Mucosa of stomach (tissue), 1 donor: Measurements from ENCODE around the gene PTX3.

ENCODE experiments used
- H3K27me3 ChIP-seq: one replicate; pipeline ENCODE4 v1.7.0; 2013; ENCODE audit warnings: mild to moderate bottlenecking, low read length; ENCODE audit not compliant: control insufficient read depth, insufficient read depth
- H3K36me3 ChIP-seq: one replicate; pipeline ENCODE4 v1.7.0; 2013; ENCODE audit warnings: low read length; ENCODE audit not compliant: control insufficient read depth, insufficient read depth
- H3K4me1 ChIP-seq: one replicate; pipeline ENCODE4 v1.7.0; 2013; ENCODE audit warnings: mild to moderate bottlenecking, low read length; ENCODE audit not compliant: control insufficient read depth, insufficient read depth
- H3K4me3 ChIP-seq: one replicate; pipeline ENCODE4 v1.7.0; 2013; ENCODE audit warnings: low read length
- H3K9ac ChIP-seq: one replicate; pipeline ENCODE4 v1.7.0; 2013; ENCODE audit warnings: mild to moderate bottlenecking, low read length, moderate library complexity
- H3K9me3 ChIP-seq: one replicate; pipeline ENCODE4 v1.7.0; 2013; ENCODE audit warnings: mild to moderate bottlenecking, low read length, moderate library complexity; ENCODE audit not compliant: control insufficient read depth
- donor health status: Pancreatic carcinoma.

Gene PTX3

GRCh38 chr3:157429708-157430107 lies 6.9 kb upstream of the PTX3 start:
- H3K9me3 ChIP-seq = no peaks in the 10 kb centered on the region
- no peaks in the 10 kb centered on the region for H3K4me1 ChIP-seq
- H3K36me3 ChIP-seq = no peaks in the 10 kb centered on the region
- no peak overlapping the region for H3K4me3 ChIP-seq
- H3K9ac ChIP-seq = no peak overlapping the region
- no peaks in the 10 kb centered on the region for H3K27me3 ChIP-seq

- H3K36me3 ChIP-seq = no peaks in the 10 kb centered on the region
- peaks cover 12% of the 10 kb centered on the region for H3K4me1 ChIP-seq
- H3K27me3 ChIP-seq = peaks cover 19% of the 10 kb centered on the region
- peak overlapping the region; percentile 12 for H3K9ac ChIP-seq
- H3K4me3 ChIP-seq = no peak overlapping the region
- H3K9me3 ChIP-seq = no peaks in the 10 kb centered on the region
These were observed 1.6 kb downstream of the PTX3 start for GRCh38 chr3:157438194-157438730.

- H3K9ac ChIP-seq = no peak overlapping the region
- H3K27me3 ChIP-seq = peaks cover 19% of the 10 kb centered on the region
- H3K9me3 ChIP-seq = no peaks in the 10 kb centered on the region
- H3K4me3 ChIP-seq = no peak overlapping the region
- no peaks in the 10 kb centered on the region for H3K36me3 ChIP-seq
- H3K4me1 ChIP-seq = peaks cover 12% of the 10 kb centered on the region
These were observed 4.5 kb downstream of the PTX3 start for GRCh38 chr3:157441102-157441624.

- peaks cover 9% of the 10 kb centered on the region for H3K27me3 ChIP-seq
- no peak overlapping the region for H3K4me3 ChIP-seq
- no peaks in the 10 kb centered on the region for H3K36me3 ChIP-seq
- no peak overlapping the region for H3K9ac ChIP-seq
- no peaks in the 10 kb centered on the region for H3K9me3 ChIP-seq
- peaks cover 7% of the 10 kb centered on the region for H3K4me1 ChIP-seq
These were observed 6.1 kb downstream of the PTX3 start for GRCh38 chr3:157442729-157443128.

GRCh38 chr3:157443905-157444796 lies 7.5 kb downstream of the PTX3 start:
- H3K4me3 ChIP-seq = no peak overlapping the region
- H3K9ac ChIP-seq = no peak overlapping the region
- no peaks in the 10 kb centered on the region for H3K27me3 ChIP-seq
- no peaks in the 10 kb centered on the region for H3K36me3 ChIP-seq
- H3K9me3 ChIP-seq = no peaks in the 10 kb centered on the region
- no peaks in the 10 kb centered on the region for H3K4me1 ChIP-seq

- no peak overlapping the region for H3K4me3 ChIP-seq
- H3K9me3 ChIP-seq = no peaks in the 10 kb centered on the region
- H3K4me1 ChIP-seq = no peaks in the 10 kb centered on the region
- no peak overlapping the region for H3K9ac ChIP-seq
- H3K36me3 ChIP-seq = no peaks in the 10 kb centered on the region
- H3K27me3 ChIP-seq = no peaks in the 10 kb centered on the region
These were observed 8.1 kb downstream of the PTX3 start for GRCh38 chr3:157444797-157445184.

GRCh38 chr3:157445857-157446256 lies 9.2 kb downstream of the PTX3 start:
- Histone ChIP-seq H3K36me3 (no peaks in the 10 kb centered on the region), H3K4me1 (no peaks in the 10 kb centered on the region), H3K4me3 (no peak overlapping the region), H3K9ac (no peak overlapping the region), H3K27me3 (no peaks in the 10 kb centered on the region), H3K9me3 (no peaks in the 10 kb centered on the region)

GRCh38 chr3:157447026-157447694 lies 10.5 kb downstream of the PTX3 start:
- H3K9me3 ChIP-seq = no peaks in the 10 kb centered on the region
- no peak overlapping the region for H3K9ac ChIP-seq
- H3K36me3 ChIP-seq = no peaks in the 10 kb centered on the region
- no peaks in the 10 kb centered on the region for H3K4me1 ChIP-seq
- H3K4me3 ChIP-seq = no peak overlapping the region
- no peaks in the 10 kb centered on the region for H3K27me3 ChIP-seq

- no peaks in the 10 kb centered on the region for H3K9me3 ChIP-seq
- H3K36me3 ChIP-seq = no peaks in the 10 kb centered on the region
- no peak overlapping the region for H3K4me3 ChIP-seq
- no peak overlapping the region for H3K9ac ChIP-seq
- no peaks in the 10 kb centered on the region for H3K4me1 ChIP-seq
- H3K27me3 ChIP-seq = no peaks in the 10 kb centered on the region
These were observed 15.4 kb downstream of the PTX3 start for GRCh38 chr3:157452097-157452496.

- no peaks in the 10 kb centered on the region for H3K27me3 ChIP-seq
- H3K4me3 ChIP-seq = no peak overlapping the region
- H3K9me3 ChIP-seq = no peaks in the 10 kb centered on the region
- H3K36me3 ChIP-seq = no peaks in the 10 kb centered on the region
- H3K9ac ChIP-seq = no peak overlapping the region
- no peaks in the 10 kb centered on the region for H3K4me1 ChIP-seq
These were observed 17.2 kb downstream of the PTX3 start for GRCh38 chr3:157453824-157454223.

GRCh38 chr3:157459706-157460105 lies 23.1 kb downstream of the PTX3 start:
- Histone ChIP-seq H3K4me1 (no peaks in the 10 kb centered on the region), H3K27me3 (no peaks in the 10 kb centered on the region), H3K36me3 (no peaks in the 10 kb centered on the region), H3K9me3 (no peaks in the 10 kb centered on the region), H3K9ac (no peak overlapping the region), H3K4me3 (no peak overlapping the region)

GRCh38 chr3:157460253-157460652 lies 23.6 kb downstream of the PTX3 start:
- Histone ChIP-seq H3K4me1 (no peaks in the 10 kb centered on the region), H3K9me3 (no peaks in the 10 kb centered on the region), H3K27me3 (no peaks in the 10 kb centered on the region), H3K9ac (no peak overlapping the region), H3K36me3 (no peaks in the 10 kb centered on the region), H3K4me3 (no peak overlapping the region)
